ENCODE results near the gene WASF3.

WASF3 gene

GRCh38 chr13:26557393-26558073 is at the start of gene WASF3:
WASF3 (plus strand) TSS chr13:26557683; CDS start chr13:26642271, 84,588 bp downstream.
- peak; percentile 94 for DNase-seq

GRCh38 chr13:26508885-26509284 is 48.6 kb upstream of the WASF3 start:
- DNase-seq: no peak

- DNase-seq: no peak
Observed at GRCh38 chr13:26509491-26509890, 48.0 kb upstream of the WASF3 start.

- no peak for DNase-seq
Observed at GRCh38 chr13:26513931-26514330, 43.6 kb upstream of the WASF3 start.

- no peak for DNase-seq
Observed at GRCh38 chr13:26515721-26516120, 41.8 kb upstream of the WASF3 start.

- DNase-seq: peak; percentile 70
Observed at GRCh38 chr13:26517936-26518335, 39.5 kb upstream of the WASF3 start.

- no peak for DNase-seq
Observed at GRCh38 chr13:26518451-26518959, 39.0 kb upstream of the WASF3 start.

GRCh38 chr13:26522571-26522970 is 34.9 kb upstream of the WASF3 start:
- no peak for DNase-seq

GRCh38 chr13:26523007-26523406 is 34.5 kb upstream of the WASF3 start:
- no peak for DNase-seq

- DNase-seq: no peak
Observed at GRCh38 chr13:26525528-26525927, 32.0 kb upstream of the WASF3 start.

- no peak for DNase-seq
Observed at GRCh38 chr13:26526702-26527216, 30.7 kb upstream of the WASF3 start.

GRCh38 chr13:26528527-26528926 is 29.0 kb upstream of the WASF3 start:
- no peak for DNase-seq

- no peak for DNase-seq
Observed at GRCh38 chr13:26529441-26529840, 28.0 kb upstream of the WASF3 start.

GRCh38 chr13:26531742-26532141 is 25.7 kb upstream of the WASF3 start:
- DNase-seq: no peak

- DNase-seq: no peak
Observed at GRCh38 chr13:26534036-26534726, 23.3 kb upstream of the WASF3 start.

- DNase-seq: peak; percentile 53
Observed at GRCh38 chr13:26538363-26539317, 18.8 kb upstream of the WASF3 start.

- DNase-seq: no peak
Observed at GRCh38 chr13:26539738-26540292, 17.7 kb upstream of the WASF3 start.

GRCh38 chr13:26540334-26540733 is 17.1 kb upstream of the WASF3 start:
- DNase-seq: no peak

GRCh38 chr13:26541041-26541440 is 16.4 kb upstream of the WASF3 start:
- DNase-seq: no peak

- DNase-seq: no peak
Observed at GRCh38 chr13:26541678-26542568, 15.6 kb upstream of the WASF3 start.

- no peak for DNase-seq
Observed at GRCh38 chr13:26544707-26545106, 12.8 kb upstream of the WASF3 start.

Data from NCI-H526 treated with DMSO at 0.1 percent for 48 hours (cell line).